HEK293 (cell line): ENCODE measurements around the gene GRK5.

Experiments used
- CTCF ChIA-PET: fragments of 350-600 bp; formaldehyde crosslinking; extraction: SDS; loops from one replicate; lab custom pipeline; 2021; ENCODE audit warnings: antibody characterized with exemption; lab: Yijun Ruan, JAX
- POLR2A ChIA-PET: fragments of 300-600 bp; formaldehyde crosslinking; extraction: SDS; loops from one replicate; lab custom pipeline; 2020; ENCODE audit warnings: antibody characterized with exemption, inconsistent platforms; lab: Yijun Ruan, JAX
- H3K27ac ChIP-seq: fragments of 200-500 bp; sonication (Bioruptor generic); 2 replicates; pipeline ENCODE4 v1.5.1; 2014; ENCODE audit warnings: low read depth, low read length, control low read depth, inconsistent platforms; ENCODE audit errors: extremely low read depth
- H3K36me3 ChIP-seq, 2 experiments: fragments of 200-500 bp in 1 of 2; sonication (Bioruptor generic) in 1 of 2; 1 replicate in 1 of 2; 2 replicates in 1 of 2; pipeline ENCODE4 v1.5.1; 2014 to 2017; ENCODE audit warnings: inconsistent platforms in 2 of 2, low read length in 2 of 2; ENCODE audit not compliant: control insufficient read depth in 2 of 2, insufficient read depth in 1 of 2
- H3K4me1 ChIP-seq: fragments of 200-500 bp; sonication (Bioruptor generic); 2 replicates; pipeline ENCODE4 v1.5.1; 2014; ENCODE audit warnings: mild to moderate bottlenecking, low read length, inconsistent platforms; ENCODE audit not compliant: control insufficient read depth, insufficient read depth
- H3K4me3 ChIP-seq: 2 replicates; pipeline ENCODE4 v1.5.1; 2011; ENCODE audit warnings: low read depth, mild to moderate bottlenecking, control low read depth, low read length, moderate library complexity
- H3K9me3 ChIP-seq: fragments of 200-500 bp; sonication (Bioruptor generic); 2 replicates; pipeline ENCODE4 v1.5.1; 2014; ENCODE audit warnings: low read depth, low read length, inconsistent platforms; ENCODE audit not compliant: control insufficient read depth, insufficient read depth
- AEBP2 ChIP-seq: fragments of 450-650 bp; formaldehyde crosslinking; IDR thresholded peaks from 2 replicates; pipeline ENCODE4 v1.5.1; 2016; ENCODE audit warnings: missing biosample characterization, missing genetic modification characterization, borderline replicate concordance
- KLF17 ChIP-seq: fragments of 450-650 bp; formaldehyde crosslinking; IDR thresholded peaks from 2 replicates; pipeline ENCODE4 v1.5.1; 2016; ENCODE audit warnings: missing biosample characterization, missing genetic modification characterization
- PRDM10 ChIP-seq: fragments of 450-650 bp; formaldehyde crosslinking; IDR thresholded peaks from 2 replicates; pipeline ENCODE4 v1.5.1; 2016; ENCODE audit warnings: missing biosample characterization, missing genetic modification characterization
- TCF7L2 ChIP-seq: IDR thresholded peaks from 2 replicates; pipeline ENCODE4 v1.6.1; 2011; ENCODE audit warnings: low read depth, mild to moderate bottlenecking, inconsistent platforms, low read length, moderate library complexity, borderline replicate concordance
- ZBTB10 ChIP-seq: fragments of 450-650 bp; formaldehyde crosslinking; IDR thresholded peaks from 2 replicates; pipeline ENCODE4 v1.5.1; 2016; ENCODE audit warnings: missing biosample characterization, missing genetic modification characterization
- ZIC2 ChIP-seq: fragments of 450-650 bp; formaldehyde crosslinking; IDR thresholded peaks from 2 replicates; pipeline ENCODE4 v1.5.1; 2016; ENCODE audit warnings: missing biosample characterization, missing genetic modification characterization
- ZNF202 ChIP-seq: fragments of 450-650 bp; formaldehyde crosslinking; IDR thresholded peaks from 2 replicates; pipeline ENCODE4 v1.5.1; 2016; ENCODE audit warnings: missing biosample characterization, missing genetic modification characterization, borderline replicate concordance
- ZNF214 ChIP-seq: fragments of 450-650 bp; formaldehyde crosslinking; IDR thresholded peaks from 2 replicates; pipeline ENCODE4 v1.5.1; 2017; ENCODE audit warnings: missing biosample characterization, mild to moderate bottlenecking, missing genetic modification characterization, borderline replicate concordance
- ZNF311 ChIP-seq: fragments of 450-650 bp; formaldehyde crosslinking; IDR thresholded peaks from 2 replicates; pipeline ENCODE4 v1.5.1; 2017; ENCODE audit warnings: missing biosample characterization, missing genetic modification characterization, borderline replicate concordance
- ZNF544 ChIP-seq: fragments of 450-650 bp; formaldehyde crosslinking; IDR thresholded peaks from 2 replicates; pipeline ENCODE4 v1.5.0; 2017; ENCODE audit warnings: missing biosample characterization, missing genetic modification characterization
- ZNF596 ChIP-seq: fragments of 450-650 bp; IDR thresholded peaks from 2 replicates; pipeline ENCODE4 v1.5.0; 2018; ENCODE audit warnings: missing biosample characterization, mild to moderate bottlenecking, missing genetic modification characterization, moderate library complexity
- ZNF645 ChIP-seq: fragments of 450-650 bp; formaldehyde crosslinking; IDR thresholded peaks from 2 replicates; pipeline ENCODE4; 2016; ENCODE audit warnings: missing biosample characterization, missing genetic modification characterization
- ZNF76 ChIP-seq: fragments of 450-650 bp; formaldehyde crosslinking; IDR thresholded peaks from 2 replicates; pipeline ENCODE4; 2016; ENCODE audit warnings: low read depth, missing biosample characterization, missing genetic modification characterization, borderline replicate concordance
- ZNF776 ChIP-seq: fragments of 450-650 bp; formaldehyde crosslinking; IDR thresholded peaks from 2 replicates; pipeline ENCODE4 v1.5.0; 2017; ENCODE audit warnings: missing biosample characterization, missing genetic modification characterization, borderline replicate concordance

The GRK5 gene

GRCh38 chr10:119328223-119328622 is 120.9 kb downstream of the GRK5 start:
- no peak for TF ChIP-seq ZNF202 (tag by site-specific recombination)
- peak; percentile 76 for TF ChIP-seq PRDM10
- no peak for TF ChIP-seq ZNF544 (tag by site-specific recombination)
- TF ChIP-seq ZIC2 (tag by site-specific recombination), result 0 out of 2 replicates have a peak, but pooled peaks have one; percentile 18
- TF ChIP-seq, all 188 proteins: peak for 2
- CTCF ChIA-PET, result no interaction called here
- POLR2A ChIA-PET, result no interaction called here
- no peaks in the 10 kb centered on the region for H3K9me3 ChIP-seq
- H3K27ac ChIP-seq, result no peak overlapping the region
- H3K36me3 ChIP-seq, result no peaks in the 10 kb centered on the region
- no peaks in the 10 kb centered on the region; the same call in 1 of the 2 replicates for H3K4me1 ChIP-seq
- H3K4me3 ChIP-seq, result no peak overlapping the region

- POLR2A ChIA-PET, result no interaction called here
- TF ChIP-seq ZNF76 (tag by site-specific recombination) (no peak), ZNF596 (peak; percentile 65), KLF17 (tag by site-specific recombination) (peak; percentile 38; the same call in 1 of the 2 replicates)
- TF ChIP-seq, all 188 proteins: peak for 2
- CTCF ChIA-PET, result no interaction called here
These were observed 123.0 kb downstream of the GRK5 start for GRCh38 chr10:119330342-119330741.

GRCh38 chr10:119331061-119331460 is 123.7 kb downstream of the GRK5 start:
- H3K9me3 ChIP-seq, result no peaks in the 10 kb centered on the region
- H3K4me3 ChIP-seq, result no peak overlapping the region
- no peaks in the 10 kb centered on the region; the same call in 1 of the 2 replicates for H3K4me1 ChIP-seq
- no peaks in the 10 kb centered on the region for H3K36me3 ChIP-seq
- no peak overlapping the region for H3K27ac ChIP-seq
- TF ChIP-seq ZBTB10 (tag by site-specific recombination), result no peak
- TF ChIP-seq AEBP2 (tag by site-specific recombination), result no peak
- TF ChIP-seq ZNF202 (tag by site-specific recombination), result no peak
- no peak for TF ChIP-seq ZNF214 (tag by site-specific recombination)
- TF ChIP-seq ZNF645, result no peak
- no peak for TF ChIP-seq ZNF311 (tag by site-specific recombination)
- TF ChIP-seq ZNF776 (tag by site-specific recombination), result no peak
- TF ChIP-seq TCF7L2, result no peak
- POLR2A ChIA-PET, result no interaction called here
- CTCF ChIA-PET, result no interaction called here

More at GRCh38 chr10:119330342-119330741, 123.0 kb downstream of the GRK5 start:
- Histone ChIP-seq H3K4me3 (no peak overlapping the region), H3K36me3 (no peaks in the 10 kb centered on the region), H3K4me1 (no peaks in the 10 kb centered on the region; the same call in 1 of the 2 replicates), H3K9me3 (no peaks in the 10 kb centered on the region), H3K27ac (no peak overlapping the region)
